Cardiac fibroblast (primary cell): ENCODE results near the gene FBXW4.

Experiments used
- DNase-seq, 2 donors: peaks; one replicate each; pipeline versions ENCODE4 v3.0.0 to v3.0.0-alpha.2; 2010; ENCODE audit warnings: low read depth in 2 of 2
- H3K4me3 ChIP-seq, 2 donors: replicated peaks in 1 of 2; 1 replicate in 1 of 2; 2 replicates in 1 of 2; pipeline ENCODE4 v1.5.1; 2011; ENCODE audit warnings: low read depth in 2 of 2, low read length in 2 of 2, mild to moderate bottlenecking in 2 of 2, moderate library complexity in 1 of 2
- CTCF ChIP-seq: IDR thresholded peaks from one replicate; pipeline ENCODE4 v1.5.1; 2011; ENCODE audit warnings: low read depth, mild to moderate bottlenecking, low read length, inconsistent platforms

FBXW4 gene

GRCh38 chr10:101716891-101717659, 22.1 kb upstream of the FBXW4 start:
- TF ChIP-seq CTCF: no peak
- no peak for DNase-seq
- no peak overlapping the region for H3K4me3 ChIP-seq

- no peak for TF ChIP-seq CTCF
- no peak for DNase-seq
- no peak overlapping the region for H3K4me3 ChIP-seq
These were observed 18.0 kb upstream of the FBXW4 start for GRCh38 chr10:101712997-101713396.

GRCh38 chr10:101710793-101711192, 15.8 kb upstream of the FBXW4 start:
- DNase-seq: no peak
- no peak for TF ChIP-seq CTCF
- no peak overlapping the region for H3K4me3 ChIP-seq

GRCh38 chr10:101710059-101710695, 15.2 kb upstream of the FBXW4 start:
- peak; percentile 3 for TF ChIP-seq CTCF
- H3K4me3 ChIP-seq: no peak overlapping the region
- DNase-seq: peak in 1 of 2 donors; percentile 15

GRCh38 chr10:101709359-101710058, 14.5 kb upstream of the FBXW4 start:
- H3K4me3 ChIP-seq: no peak overlapping the region
- no peak for DNase-seq
- TF ChIP-seq CTCF: no peak

- H3K4me3 ChIP-seq: no peak overlapping the region
- TF ChIP-seq CTCF: no peak
- no peak for DNase-seq
These were observed 13.9 kb upstream of the FBXW4 start for GRCh38 chr10:101708870-101709269.
